Stimulated activated CD8-positive, alpha-beta memory T cell treated with anti-CD3 and anti-CD28 coated beads, Interleukin-15, amount 100 ng/mL, for 4 hours (primary cell): ENCODE results near the gene SLC15A3.

ENCODE experiments used
- DNase-seq, 2 donors: peaks; one replicate each; pipeline ENCODE4 v3.0.0-alpha.2; 2020; ENCODE audit warnings: low read depth in 2 of 2

The SLC15A3 gene

GRCh38 chr11:60930394-60930793 lies 21.6 kb downstream of the SLC15A3 start:
- no peak for DNase-seq

- DNase-seq = no peak
Measured at GRCh38 chr11:60929764-60930163, 22.2 kb downstream of the SLC15A3 start.

- DNase-seq = no peak
Measured at GRCh38 chr11:60928563-60929001, 23.4 kb downstream of the SLC15A3 start.

- no peak for DNase-seq
Measured at GRCh38 chr11:60927600-60927999, 24.4 kb downstream of the SLC15A3 start.

- no peak for DNase-seq
Measured at GRCh38 chr11:60927061-60927592, 24.8 kb downstream of the SLC15A3 start.

- no peak for DNase-seq
Measured at GRCh38 chr11:60926500-60926899, 25.5 kb downstream of the SLC15A3 start.

- no peak for DNase-seq
Measured at GRCh38 chr11:60925868-60926267, 26.1 kb downstream of the SLC15A3 start.

GRCh38 chr11:60924906-60925853 lies 26.8 kb downstream of the SLC15A3 start:
- no peak for DNase-seq

- no peak for DNase-seq
Measured at GRCh38 chr11:60924110-60924905, 27.7 kb downstream of the SLC15A3 start, which contains the start of gene TMEM132A. TSS of gene TMEM132A (plus strand) at chr11:60924460. CDS start at chr11:60924634, 174 bp downstream.

GRCh38 chr11:60923800-60924109 lies 28.2 kb downstream of the SLC15A3 start:
- DNase-seq = no peak

GRCh38 chr11:60923326-60923725 lies 28.6 kb downstream of the SLC15A3 start:
- DNase-seq = no peak

GRCh38 chr11:60922906-60923305 lies 29.1 kb downstream of the SLC15A3 start:
- no peak for DNase-seq

GRCh38 chr11:60921777-60922335 lies 30.1 kb downstream of the SLC15A3 start:
- no peak for DNase-seq

- no peak for DNase-seq
Measured at GRCh38 chr11:60921259-60921658, 30.7 kb downstream of the SLC15A3 start.

- DNase-seq = no peak
Measured at GRCh38 chr11:60919956-60920355, 32.0 kb downstream of the SLC15A3 start.

GRCh38 chr11:60919320-60919719 lies 32.7 kb downstream of the SLC15A3 start:
- no peak for DNase-seq

- DNase-seq = no peak
Measured at GRCh38 chr11:60918939-60919265, 33.1 kb downstream of the SLC15A3 start.

GRCh38 chr11:60918251-60918938 lies 33.6 kb downstream of the SLC15A3 start:
- DNase-seq = no peak

- no peak for DNase-seq
Measured at GRCh38 chr11:60917267-60917666, 34.7 kb downstream of the SLC15A3 start.

GRCh38 chr11:60916669-60917206 lies 35.2 kb downstream of the SLC15A3 start:
- DNase-seq = no peak

GRCh38 chr11:60915248-60915914 lies 36.6 kb downstream of the SLC15A3 start:
- DNase-seq = peak; percentile 45 to 58
